GM19035 (cell line): ENCODE data around the gene VPS13D.
"Not testable (repeated sequence)": the region's sequence is repeated elsewhere in the genome, so short reads cannot be mapped to it uniquely, and the experiment has no call there.

Experiments used
- ATAC-seq: cut with Tn5 transposase; IDR thresholded peaks from one replicate; pipeline ENCODE4 v1.9.1; 2021; ENCODE audit not compliant: unreplicated experiment

Gene VPS13D

DNA sequence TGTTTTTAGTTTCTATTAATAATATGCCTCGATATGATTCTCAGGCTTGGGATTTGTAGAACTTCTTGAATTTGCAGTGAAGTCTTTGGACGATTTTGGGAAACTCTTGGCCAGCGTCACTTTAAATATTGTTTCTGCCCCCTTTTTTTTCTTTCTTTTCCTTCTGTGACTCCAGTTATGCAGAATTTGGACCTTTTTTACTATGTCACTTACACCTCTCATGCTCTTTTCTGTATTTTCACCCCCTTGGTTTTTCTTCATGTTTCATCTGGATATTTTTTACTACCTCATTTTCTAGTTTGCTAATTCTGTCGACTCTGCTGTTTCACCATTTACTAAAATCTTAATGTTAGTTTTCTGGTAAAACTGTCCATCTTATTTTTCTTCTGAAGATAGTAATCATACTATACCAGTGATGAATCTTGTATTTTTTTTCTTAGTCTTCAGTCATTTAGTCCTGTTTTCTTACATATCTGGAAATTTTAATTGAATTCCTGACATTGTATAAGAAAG is 214.6 kb downstream of the VPS13D start:
- no peak for ATAC-seq

DNA sequence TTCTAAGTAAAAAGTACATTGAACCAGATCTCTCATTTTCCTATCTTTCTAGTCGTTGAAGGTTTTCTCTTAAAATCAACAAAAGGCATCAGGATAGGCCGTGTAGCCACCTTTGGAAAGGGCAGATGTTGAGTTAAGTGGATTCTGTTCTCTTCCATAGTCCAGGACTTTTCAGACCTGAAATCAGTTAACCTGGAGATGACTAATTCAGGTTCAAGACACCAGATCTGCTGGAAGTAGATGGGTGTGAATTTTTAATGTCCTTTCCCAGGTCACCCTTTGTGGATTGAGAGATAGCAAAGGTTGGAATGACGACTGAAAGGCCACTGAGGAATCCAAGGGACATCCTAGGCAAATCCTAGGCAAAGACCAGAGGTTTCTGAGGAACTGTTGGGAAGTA is 215.4 kb downstream of the VPS13D start:
- ATAC-seq, result no peak

- ATAC-seq, result no peak
Measured at GRCh38 chr1:12446593-12446992, 216.8 kb downstream of the VPS13D start.

DNA sequence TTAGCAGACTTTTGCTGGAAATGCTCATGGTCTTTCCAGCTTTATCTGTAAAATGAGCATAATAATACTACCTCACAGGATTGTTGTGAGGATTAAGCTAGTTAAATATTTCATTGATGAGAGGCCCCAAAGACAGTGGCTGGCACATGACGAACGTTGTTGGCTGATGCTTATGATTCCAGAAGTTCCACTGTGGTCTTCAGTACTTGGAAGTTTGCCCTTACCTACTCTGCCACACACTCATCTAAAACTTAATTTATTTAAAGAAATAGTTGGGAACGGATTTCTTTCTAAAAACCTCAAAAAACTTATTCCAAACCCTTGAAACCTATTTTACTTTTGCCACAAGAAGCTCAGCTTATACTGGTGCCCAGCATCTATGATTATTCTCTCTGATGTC is 217.5 kb downstream of the VPS13D start:
- ATAC-seq, result no peak

DNA sequence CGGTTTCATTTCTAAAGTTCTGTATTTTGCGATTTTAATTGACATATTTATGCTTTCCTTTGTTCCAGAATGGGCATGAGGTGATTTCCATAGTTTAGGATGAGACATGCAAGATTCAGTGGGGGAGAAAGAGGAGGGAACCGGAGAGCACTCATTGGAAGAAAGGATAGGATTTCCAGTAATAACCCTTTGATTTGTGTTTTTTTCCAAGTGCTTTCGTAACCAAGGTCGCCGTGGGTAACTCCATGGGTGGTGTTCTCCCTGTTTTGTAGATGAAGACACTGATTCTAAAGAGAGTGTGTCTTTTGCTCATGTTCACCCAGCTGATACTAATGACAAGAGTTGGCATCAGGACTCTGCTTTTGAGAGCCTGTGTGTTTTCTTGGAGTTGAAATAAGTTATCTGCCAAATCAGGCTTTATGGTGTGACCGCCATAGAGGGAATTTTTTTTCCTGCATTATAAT is 218.1 kb downstream of the VPS13D start:
- no peak for ATAC-seq

GRCh38 chr1:12448746-12449177 is 218.9 kb downstream of the VPS13D start:
- ATAC-seq, result no peak

GRCh38 chr1:12450090-12450755 is 220.4 kb downstream of the VPS13D start:
- ATAC-seq, result no peak

DNA sequence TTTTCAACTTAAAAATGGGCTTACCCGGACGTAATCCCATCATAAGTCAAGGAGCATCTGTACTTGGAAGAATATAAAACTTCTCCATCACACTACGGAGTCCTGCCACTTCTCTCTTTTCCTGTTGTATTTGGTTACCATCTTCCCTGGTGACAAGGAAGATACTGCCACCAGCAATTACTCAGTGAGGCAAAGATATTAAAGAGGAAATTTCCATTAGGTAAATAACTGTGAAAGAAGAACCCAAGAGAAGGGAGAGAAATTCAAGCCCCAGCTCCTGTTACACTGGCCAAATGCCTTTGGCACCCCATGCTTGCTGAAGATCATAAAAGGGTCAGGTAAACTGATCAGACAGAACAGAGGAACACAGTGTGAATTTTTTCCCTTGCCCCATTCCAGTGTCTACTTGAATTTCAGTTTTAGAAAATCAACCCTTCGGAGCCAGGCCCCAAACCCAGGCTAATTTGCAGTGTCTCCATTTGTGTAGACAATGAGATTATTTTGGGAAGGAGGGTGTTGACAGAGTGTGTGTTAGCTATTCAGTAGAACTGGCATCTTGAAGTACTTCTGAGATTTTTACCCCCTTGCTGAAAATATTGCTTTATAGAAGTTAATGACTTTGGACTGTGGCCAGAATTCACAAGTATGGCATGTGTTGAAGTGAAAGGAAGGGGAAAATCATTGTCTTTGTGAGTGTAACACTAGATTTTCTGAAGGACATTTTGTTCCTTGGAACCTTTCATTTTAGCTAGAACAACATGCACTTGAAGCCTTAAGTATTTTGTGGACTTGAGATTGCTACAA is 221.1 kb downstream of the VPS13D start:
- no peak for ATAC-seq

GRCh38 chr1:12451560-12451900 is 221.7 kb downstream of the VPS13D start:
- no peak for ATAC-seq

GRCh38 chr1:12452262-12452661 is 222.4 kb downstream of the VPS13D start:
- no peak for ATAC-seq

- no peak for ATAC-seq
Measured at GRCh38 chr1:12453400-12454343, 223.8 kb downstream of the VPS13D start.

- ATAC-seq, result no peak
Measured at GRCh38 chr1:12454406-12455391, 224.9 kb downstream of the VPS13D start.

DNA sequence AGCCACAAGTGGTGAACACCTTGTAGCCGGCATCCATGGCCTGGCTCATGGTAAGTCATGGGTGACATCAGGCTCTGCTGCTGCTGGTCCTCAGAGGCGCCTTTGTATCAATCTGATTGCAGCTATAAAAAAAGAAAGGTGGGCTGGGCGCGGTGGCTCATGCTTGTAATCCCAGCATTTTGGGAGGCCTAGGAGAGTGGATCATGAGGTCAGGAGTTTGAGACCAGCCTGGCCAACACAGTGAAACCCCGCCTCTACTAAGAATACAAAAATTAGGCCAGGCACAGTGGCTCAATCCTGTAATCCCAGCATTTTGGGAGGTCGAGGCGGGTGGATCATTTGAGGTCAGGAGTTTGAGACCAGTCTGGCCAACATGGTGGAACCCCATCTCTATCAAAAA is 226.3 kb downstream of the VPS13D start:
- not testable (repeated sequence) for ATAC-seq

DNA sequence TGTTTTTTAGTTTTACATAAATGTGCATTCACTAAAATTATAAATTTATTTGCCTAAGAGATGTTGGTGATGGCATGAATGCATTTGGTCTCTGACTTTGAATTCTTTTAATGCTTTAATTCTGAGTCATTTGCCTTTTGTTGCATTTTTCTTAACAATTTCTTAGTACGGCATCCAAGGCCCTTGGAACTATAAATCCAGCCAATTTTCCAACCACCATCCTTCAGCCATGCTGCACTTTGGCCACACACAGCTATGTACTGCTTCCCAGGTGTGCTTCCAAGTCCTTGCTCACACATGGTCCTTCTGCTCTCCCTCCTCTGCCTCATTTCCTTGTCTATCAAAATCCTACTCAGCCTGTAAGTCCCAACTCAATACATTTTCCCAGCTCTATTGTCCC is 227.1 kb downstream of the VPS13D start:
- no peak for ATAC-seq

- no peak for ATAC-seq
Measured at GRCh38 chr1:12457771-12458170, 227.9 kb downstream of the VPS13D start.

DNA sequence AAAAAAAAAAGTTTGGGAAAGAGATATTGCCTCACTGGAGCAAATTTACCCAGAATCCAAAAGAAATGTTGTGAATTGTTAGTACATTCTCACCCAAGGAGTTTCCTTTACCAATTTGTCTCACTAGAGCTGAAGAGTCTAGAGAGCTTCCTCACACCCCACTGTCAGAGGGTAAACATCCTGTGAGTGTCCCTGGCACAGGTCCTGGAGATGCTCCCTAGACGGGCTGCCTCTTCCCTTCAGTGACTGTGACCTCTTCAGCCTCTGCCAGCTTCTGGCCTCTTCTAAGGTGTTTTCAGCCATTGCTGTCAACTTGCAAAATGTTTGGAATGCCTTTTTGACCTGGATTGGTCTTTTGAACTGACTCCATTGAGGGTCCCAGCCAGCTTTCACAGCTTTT is 228.7 kb downstream of the VPS13D start:
- ATAC-seq, result no peak

DNA sequence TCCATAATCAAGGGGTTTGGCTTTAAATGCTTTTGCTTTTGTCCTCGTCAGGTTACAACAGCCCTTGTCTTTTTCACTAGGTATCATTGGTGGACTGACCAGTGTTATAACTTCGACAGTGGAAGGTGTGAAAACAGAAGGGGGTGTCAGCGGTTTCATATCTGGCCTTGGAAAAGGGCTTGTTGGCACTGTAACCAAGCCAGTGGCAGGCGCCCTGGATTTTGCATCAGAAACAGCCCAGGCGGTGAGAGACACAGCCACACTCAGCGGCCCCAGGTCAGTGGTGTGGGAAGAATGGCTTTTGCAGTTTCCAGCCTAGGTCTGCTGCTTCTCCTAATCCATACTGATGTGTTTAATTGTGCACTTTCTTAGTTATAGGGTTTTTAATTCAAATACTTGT is 230.3 kb downstream of the VPS13D start:
- ATAC-seq, result no peak

GRCh38 chr1:12460911-12461621 is 231.2 kb downstream of the VPS13D start:
- ATAC-seq, result no peak

DNA sequence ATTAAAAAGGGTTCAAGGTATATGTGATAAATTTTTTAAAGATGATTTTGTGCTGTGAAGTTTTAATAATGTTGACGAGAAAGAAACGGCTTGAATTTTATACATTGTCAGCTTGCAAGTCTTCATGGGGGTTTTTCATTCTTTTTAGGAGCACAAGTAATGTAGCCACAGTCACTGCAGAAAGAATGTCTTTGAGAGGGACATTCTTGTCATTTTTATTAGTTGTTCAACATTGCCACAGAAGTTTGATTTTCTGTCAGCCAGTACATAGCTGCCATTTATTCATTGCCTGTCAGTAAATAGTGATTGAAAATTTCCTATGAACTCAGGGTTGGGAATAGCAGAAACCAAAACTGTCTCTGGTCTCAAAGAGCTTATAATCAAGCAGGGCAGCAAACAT is 231.9 kb downstream of the VPS13D start:
- no peak for ATAC-seq
